NT2/D1 (cell line): ENCODE results near the gene QRICH1.

Experiments used
- YY1 ChIP-seq: IDR thresholded peaks from 2 replicates; pipeline ENCODE4 v1.6.1; 2011; ENCODE audit not compliant: insufficient read length, insufficient read depth
- ZNF274 ChIP-seq: IDR thresholded peaks from 2 replicates; pipeline ENCODE4 v1.6.1; 2011; ENCODE audit warnings: mild to moderate bottlenecking, low read depth, low read length

DNA sequence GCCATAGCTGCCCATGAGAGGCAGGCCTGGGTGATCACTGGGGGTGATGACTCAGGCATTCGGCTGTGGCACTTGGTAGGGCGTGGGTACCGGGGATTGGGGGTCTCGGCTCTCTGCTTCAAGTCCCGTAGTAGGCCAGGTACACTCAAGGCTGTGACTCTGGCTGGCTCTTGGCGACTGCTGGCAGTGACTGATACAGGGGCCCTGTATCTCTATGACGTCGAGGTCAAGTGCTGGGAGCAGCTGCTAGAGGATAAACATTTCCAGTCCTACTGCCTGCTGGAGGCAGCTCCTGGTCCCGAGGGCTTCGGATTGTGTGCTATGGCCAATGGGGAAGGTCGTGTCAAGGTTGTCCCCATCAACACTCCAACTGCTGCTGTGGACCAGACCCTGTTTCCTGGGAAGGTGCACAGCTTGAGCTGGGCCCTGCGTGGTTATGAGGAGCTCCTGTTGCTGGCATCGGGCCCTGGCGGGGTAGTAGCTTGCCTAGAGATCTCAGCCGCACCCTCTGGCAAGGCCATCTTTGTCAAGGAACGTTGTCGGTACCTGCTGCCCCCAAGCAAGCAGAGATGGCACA, 81.3 kb downstream of the QRICH1 start:
- TF ChIP-seq ZNF274 (no peak), YY1 (no peak)
